BE2C (cell line): ENCODE results near the gene CORO2B.

Source experiments
- DNase-seq: peaks from one replicate; pipeline ENCODE4 v3.0.0-alpha.2; 2020
- H3K27me3 ChIP-seq: fragments of 250-450 bp; sonication (Bioruptor Pico); 2 replicates; pipeline ENCODE4 v1.5.1; 2020; ENCODE audit warnings: mild to moderate bottlenecking
- H3K36me3 ChIP-seq: fragments of 250-450 bp; sonication (Bioruptor Pico); 2 replicates; pipeline ENCODE4 v1.5.1; 2020; ENCODE audit warnings: mild to moderate bottlenecking
- H3K4me1 ChIP-seq: fragments of 250-450 bp; sonication (Bioruptor Pico); 2 replicates; pipeline ENCODE4 v1.5.1; 2020
- H3K4me3 ChIP-seq: 2 replicates; pipeline ENCODE4 v1.5.1; 2011; ENCODE audit warnings: low read depth, low read length
- H3K9me3 ChIP-seq: fragments of 250-450 bp; sonication (Bioruptor Pico); 2 replicates; pipeline ENCODE4 v1.5.1; 2020
- TF ChIP-seq, protein P1 (sequence below): IDR thresholded peaks from 2 replicates; pipeline ENCODE4 v1.5.1; 2012; ENCODE audit warnings: mild to moderate bottlenecking, low read depth, low read length

Gene CORO2B

DNA sequence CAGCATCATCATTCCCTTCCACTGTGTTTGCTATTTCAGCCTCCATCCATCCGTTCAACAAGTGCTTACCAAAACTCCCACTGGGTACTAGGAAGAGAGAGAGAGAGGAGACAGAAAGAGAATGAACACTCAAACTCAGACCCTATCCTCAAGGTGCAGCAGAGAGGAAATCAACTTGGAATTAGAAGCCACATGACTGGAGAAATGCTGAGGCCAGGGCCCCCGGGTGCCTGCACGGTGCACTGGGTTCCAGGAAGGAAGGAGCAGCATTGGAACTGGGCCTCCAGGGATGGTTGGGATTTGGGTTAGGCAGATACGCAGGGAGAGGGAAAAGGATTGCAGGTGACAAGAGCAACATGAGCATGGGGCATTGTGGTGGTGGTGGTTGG lies 30.0 kb downstream of the CORO2B start:
- Histone ChIP-seq H3K4me3 (no peak overlapping the region), H3K4me1 (peaks cover 28% of the 10 kb centered on the region), H3K9me3 (no peaks in the 10 kb centered on the region), H3K27me3 (no peaks in the 10 kb centered on the region), H3K36me3 (no peaks in the 10 kb centered on the region)
- TF ChIP-seq, protein P1, sequence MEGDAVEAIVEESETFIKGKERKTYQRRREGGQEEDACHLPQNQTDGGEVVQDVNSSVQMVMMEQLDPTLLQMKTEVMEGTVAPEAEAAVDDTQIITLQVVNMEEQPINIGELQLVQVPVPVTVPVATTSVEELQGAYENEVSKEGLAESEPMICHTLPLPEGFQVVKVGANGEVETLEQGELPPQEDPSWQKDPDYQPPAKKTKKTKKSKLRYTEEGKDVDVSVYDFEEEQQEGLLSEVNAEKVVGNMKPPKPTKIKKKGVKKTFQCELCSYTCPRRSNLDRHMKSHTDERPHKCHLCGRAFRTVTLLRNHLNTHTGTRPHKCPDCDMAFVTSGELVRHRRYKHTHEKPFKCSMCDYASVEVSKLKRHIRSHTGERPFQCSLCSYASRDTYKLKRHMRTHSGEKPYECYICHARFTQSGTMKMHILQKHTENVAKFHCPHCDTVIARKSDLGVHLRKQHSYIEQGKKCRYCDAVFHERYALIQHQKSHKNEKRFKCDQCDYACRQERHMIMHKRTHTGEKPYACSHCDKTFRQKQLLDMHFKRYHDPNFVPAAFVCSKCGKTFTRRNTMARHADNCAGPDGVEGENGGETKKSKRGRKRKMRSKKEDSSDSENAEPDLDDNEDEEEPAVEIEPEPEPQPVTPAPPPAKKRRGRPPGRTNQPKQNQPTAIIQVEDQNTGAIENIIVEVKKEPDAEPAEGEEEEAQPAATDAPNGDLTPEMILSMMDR, result no peak
- DNase-seq, result no peak

DNA sequence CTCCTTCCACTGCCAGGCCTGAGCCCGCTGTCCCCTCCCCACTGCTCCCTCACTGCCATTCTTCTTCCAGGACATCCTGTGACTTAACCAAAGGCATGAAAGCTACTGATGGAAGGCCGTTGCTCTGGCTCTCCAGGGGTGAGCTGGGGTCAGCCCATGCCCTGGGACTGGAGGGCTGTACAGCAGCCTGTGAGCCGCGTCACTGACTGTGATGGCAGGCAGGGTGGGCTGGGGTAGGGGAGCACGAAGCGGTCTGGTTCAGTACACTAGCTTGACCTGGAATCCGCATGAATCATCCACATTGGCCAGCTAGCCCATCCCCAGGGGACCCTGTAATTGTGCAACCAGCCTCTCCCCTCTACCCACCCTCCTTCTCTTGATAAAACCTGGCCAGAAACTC lies 30.8 kb downstream of the CORO2B start:
- H3K4me1 ChIP-seq, result peaks cover 35% of the 10 kb centered on the region

DNA sequence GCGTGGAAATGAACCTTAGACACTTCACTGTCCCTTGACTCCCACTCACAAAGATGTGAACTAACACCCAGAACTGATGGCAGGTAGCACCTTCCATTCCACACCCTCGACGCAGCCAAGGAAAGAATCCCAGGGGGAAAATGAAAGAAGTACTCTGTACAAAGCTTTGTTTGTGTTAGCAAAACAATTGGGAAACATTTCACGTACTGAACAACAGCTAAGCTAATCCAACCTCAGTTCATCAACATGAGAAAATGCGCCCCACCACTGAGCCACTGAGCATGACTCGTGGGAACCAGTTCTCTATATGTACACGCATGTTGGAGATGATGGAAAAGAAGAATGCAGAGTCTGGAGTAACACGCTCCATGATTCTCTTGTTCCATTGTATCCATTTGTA lies 32.0 kb downstream of the CORO2B start:
- DNase-seq, result no peak
- TF ChIP-seq, protein P1, result no peak
- H3K4me1 ChIP-seq, result peaks cover 41% of the 10 kb centered on the region
- no peak overlapping the region for H3K4me3 ChIP-seq
- H3K27me3 ChIP-seq, result no peaks in the 10 kb centered on the region
- H3K36me3 ChIP-seq, result no peaks in the 10 kb centered on the region
- no peaks in the 10 kb centered on the region for H3K9me3 ChIP-seq

More for the DNA sequence above, 30.8 kb downstream of the CORO2B start:
- H3K4me3 ChIP-seq, result no peak overlapping the region
- TF ChIP-seq, protein P1, result no peak
- peak; percentile 82 for DNase-seq
- no peaks in the 10 kb centered on the region for H3K36me3 ChIP-seq
- no peaks in the 10 kb centered on the region for H3K27me3 ChIP-seq
- no peaks in the 10 kb centered on the region for H3K9me3 ChIP-seq

DNA sequence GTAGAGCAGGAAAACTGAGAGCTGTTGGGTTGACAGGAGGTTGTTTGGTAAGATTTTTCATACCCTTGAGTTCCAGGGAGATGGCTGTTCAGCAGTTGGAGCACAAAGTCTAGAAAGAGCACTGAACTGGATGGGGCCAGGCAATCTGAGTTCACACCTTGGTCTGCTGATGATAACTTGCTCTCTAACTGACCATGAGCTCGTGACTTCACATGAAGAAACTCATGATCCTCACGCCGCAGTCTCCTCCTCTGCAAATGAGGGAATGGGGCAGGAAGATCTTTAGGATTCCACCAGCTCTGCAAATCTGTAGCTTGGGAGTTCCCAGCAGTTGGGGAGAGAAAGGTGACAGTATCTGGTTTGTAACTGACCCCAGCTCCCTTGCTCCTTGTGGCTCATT lies 33.7 kb downstream of the CORO2B start:
- no peaks in the 10 kb centered on the region for H3K36me3 ChIP-seq

DNA sequence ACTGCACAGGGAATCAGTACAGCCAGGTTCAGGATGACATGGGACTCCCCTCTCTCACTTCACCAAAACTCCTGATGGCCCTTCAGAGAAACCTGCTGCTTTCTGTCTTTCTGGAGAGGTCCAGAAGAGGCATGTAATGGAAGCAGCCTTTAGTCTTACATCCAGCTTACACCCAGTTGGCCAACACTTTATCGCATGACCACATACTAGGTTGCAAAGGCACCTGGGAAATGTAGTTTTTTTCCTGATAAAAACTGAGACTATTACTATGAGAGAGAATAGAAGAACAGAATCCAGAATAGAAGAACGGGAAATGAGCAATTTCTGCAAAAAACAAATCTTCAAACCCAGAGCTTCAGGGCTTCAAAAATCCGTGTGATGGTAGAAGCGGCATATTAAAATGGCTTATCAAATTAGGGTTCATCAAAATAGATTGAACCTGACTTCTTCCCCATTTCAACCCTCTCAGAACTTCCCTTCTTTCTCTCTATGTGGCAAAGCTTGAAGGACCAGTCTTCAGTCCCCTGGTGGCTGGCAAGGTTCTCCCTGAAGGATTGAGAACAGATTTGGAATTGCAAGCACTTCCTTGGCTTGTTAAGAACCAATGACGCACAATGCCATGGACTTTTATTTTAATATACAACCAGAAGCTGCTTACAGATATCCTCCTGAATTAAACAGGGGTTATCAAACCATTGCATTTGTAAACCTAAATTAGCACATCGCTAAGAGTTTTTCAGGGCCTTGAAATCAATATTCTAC lies 34.4 kb downstream of the CORO2B start:
- peaks cover 50% of the 10 kb centered on the region for H3K4me1 ChIP-seq
- no peaks in the 10 kb centered on the region for H3K36me3 ChIP-seq
- TF ChIP-seq, protein P1, result no peak
- no peaks in the 10 kb centered on the region for H3K27me3 ChIP-seq
- no peaks in the 10 kb centered on the region for H3K9me3 ChIP-seq
- DNase-seq, result no peak
- H3K4me3 ChIP-seq, result no peak overlapping the region

More for the DNA sequence above, 33.7 kb downstream of the CORO2B start:
- Histone ChIP-seq H3K9me3 (no peaks in the 10 kb centered on the region), H3K4me1 (peaks cover 55% of the 10 kb centered on the region), H3K4me3 (no peak overlapping the region), H3K27me3 (no peaks in the 10 kb centered on the region)
- TF ChIP-seq, protein P1, result no peak
- DNase-seq, result no peak

DNA sequence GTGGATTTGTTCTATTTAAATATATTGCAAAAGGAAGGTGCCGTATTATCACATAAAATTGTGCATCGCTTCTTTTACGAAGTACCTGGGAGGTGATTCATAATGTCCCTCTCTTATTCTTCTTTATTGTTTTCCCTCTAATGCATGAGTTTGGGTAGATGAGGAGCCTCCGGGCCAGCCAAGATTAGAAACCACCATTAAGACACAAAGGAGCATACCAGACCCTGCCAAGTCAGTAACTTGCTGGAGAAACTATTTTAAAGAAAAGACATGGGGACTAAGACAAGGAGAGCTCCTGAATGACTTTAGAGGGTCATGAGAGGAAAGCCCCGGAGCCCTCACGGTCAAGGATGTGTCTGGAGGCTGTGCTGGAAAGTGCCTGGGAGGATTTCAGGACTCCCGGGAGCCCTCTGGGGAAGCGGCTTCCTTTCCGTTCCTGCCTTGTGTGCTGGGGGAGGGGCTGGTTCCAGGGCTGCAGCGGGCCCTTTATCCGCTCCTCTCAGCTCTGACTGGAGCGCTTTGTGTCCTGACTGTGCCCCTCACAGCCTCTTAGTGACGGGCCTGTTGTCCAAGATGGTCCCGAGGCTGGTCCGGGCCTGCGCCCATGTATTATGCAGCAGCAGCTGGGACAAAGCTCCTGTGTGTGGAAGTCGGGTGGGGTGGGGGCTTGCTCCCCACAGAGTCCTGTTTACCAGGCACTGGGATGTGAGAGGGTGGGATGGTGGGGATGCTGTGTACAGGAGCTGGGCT lies 35.7 kb downstream of the CORO2B start:
- H3K36me3 ChIP-seq, result no peaks in the 10 kb centered on the region
- H3K9me3 ChIP-seq, result no peaks in the 10 kb centered on the region
- no peak overlapping the region for H3K4me3 ChIP-seq
- no peaks in the 10 kb centered on the region for H3K27me3 ChIP-seq
- TF ChIP-seq, protein P1, result no peak
- peaks cover 48% of the 10 kb centered on the region for H3K4me1 ChIP-seq
- peak; percentile 62 for DNase-seq
